GM15510 (cell line): ENCODE data around the gene CTBP1.

Source experiments
- POLR2A ChIP-seq: IDR thresholded peaks from 3 replicates; pipeline ENCODE4 v1.6.1; 2011; ENCODE audit warnings: borderline replicate concordance; ENCODE audit not compliant: insufficient read length; ENCODE audit errors: extremely low read depth

Gene CTBP1

DNA sequence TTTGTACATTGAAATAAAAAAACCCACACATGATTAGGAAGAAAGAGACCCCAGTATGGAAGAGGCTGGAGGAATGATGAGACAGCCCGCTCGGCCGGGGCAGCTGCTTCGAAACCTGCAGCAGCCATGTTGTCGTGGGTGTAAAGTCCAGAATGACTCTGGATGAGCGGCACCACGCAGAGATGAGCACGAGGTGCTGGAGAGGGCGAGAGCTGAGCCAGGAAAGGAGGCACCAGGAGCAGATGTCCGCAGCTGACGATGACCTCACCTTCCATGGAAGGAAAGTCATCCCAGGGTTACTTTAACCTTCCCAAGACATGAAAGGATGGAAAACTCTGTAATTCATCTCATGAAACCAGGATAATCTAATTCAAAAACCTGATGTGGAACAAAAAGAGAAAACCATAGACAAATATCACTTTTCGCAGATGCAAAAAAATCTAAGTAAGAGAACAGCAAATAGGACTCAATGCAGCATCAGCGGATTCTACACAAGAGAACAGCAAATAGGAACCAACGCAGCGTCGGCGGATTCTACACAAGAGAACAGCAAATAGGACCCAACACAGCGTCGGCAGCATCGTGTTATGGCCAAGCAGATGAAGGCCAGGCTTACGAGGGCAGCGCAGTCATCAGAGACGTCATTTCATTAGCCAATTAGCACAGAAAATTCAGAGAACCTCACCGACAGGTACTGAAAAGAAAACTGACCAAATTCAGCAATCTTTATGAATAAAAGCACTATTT lies 50.7 kb downstream of the CTBP1 start:
- no peak for TF ChIP-seq POLR2A

DNA sequence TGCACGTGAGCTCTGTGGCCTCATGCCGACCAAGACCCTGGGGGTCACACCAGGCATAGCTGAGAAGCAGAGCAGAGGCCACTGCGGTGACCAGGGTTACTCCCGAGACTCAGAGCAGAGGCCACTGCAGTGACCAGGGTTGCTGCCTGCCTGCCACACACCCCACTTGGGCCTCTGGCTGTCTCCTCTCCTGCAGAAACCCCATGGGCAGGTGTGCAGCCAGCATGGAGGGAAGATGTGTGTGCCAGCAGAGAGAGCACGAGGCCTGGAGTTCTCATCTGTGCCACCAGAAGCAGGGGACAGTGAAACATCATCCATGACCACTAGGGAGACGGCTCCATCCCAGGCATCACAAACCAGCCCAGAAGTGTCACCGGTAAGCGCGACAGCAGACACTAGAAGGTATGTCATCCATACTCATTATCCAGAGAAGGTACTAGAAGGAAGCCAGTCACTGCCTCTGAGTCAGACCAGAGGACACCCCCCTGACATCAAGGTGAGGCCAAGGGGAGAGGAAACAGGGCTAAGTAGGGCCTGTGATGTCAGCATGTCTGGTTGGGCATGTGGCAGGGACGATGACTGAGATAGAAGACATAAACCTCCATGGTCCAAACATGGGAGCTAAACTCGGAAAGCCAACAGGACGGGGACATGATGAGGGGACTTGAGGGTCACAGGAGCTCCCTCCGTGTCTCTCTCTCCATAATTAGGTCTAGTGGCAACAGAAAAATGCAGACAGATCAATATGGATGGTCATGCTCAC lies 52.3 kb downstream of the CTBP1 start:
- TF ChIP-seq POLR2A, result no peak

DNA sequence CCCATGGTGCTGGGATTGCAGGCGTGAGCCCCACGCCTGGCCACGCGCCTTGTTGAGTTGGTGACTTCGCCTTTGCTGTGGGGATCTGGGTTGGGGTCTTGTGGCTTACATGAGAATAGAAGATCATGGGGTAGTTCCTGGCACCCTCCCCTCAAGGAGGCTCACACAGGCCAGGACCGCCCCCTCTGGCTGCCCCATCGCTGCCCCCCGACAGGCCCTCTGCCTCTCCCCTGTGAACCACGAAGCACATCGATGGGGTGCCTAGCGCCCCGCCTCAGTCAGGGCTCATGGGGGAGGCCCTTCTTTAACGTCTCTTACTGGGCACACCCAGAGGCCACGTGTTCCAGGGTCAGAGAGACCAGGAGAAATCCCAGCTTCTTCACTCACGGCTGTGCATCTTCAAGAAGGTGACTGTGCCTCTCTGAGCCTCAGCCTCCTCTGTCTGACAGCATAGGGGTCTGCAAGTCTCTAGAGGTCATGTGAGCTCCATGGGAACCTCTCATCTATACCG lies 53.0 kb downstream of the CTBP1 start:
- TF ChIP-seq POLR2A, result no peak

DNA sequence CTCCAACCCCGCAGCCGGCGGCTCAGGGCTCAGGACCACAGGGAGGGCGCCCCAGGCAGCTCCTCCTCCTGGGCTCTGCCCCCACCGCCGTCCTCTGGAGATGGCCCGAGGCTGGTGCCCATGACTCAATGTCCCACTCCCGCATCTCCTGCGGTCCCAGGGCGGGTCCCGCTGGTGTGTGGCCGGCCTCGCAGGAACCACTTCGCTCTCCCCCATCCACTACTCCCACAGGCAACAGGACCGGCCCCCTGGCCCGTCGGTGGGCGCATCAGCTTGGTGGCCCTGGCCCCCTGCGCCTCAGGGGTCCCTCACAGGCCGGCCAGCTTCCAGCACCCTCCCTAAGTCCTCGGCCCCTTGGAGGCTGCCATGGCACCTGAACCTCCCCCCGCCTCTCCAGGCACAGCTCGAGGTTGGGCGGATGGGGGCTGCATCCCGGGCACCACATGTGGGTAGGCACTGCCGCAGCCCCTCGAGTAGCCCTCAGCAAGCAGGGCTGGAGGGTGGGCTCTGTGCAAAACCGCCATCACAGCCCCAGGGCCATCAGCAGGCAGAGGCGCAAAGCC lies 53.7 kb downstream of the CTBP1 start:
- TF ChIP-seq POLR2A, result no peak

DNA sequence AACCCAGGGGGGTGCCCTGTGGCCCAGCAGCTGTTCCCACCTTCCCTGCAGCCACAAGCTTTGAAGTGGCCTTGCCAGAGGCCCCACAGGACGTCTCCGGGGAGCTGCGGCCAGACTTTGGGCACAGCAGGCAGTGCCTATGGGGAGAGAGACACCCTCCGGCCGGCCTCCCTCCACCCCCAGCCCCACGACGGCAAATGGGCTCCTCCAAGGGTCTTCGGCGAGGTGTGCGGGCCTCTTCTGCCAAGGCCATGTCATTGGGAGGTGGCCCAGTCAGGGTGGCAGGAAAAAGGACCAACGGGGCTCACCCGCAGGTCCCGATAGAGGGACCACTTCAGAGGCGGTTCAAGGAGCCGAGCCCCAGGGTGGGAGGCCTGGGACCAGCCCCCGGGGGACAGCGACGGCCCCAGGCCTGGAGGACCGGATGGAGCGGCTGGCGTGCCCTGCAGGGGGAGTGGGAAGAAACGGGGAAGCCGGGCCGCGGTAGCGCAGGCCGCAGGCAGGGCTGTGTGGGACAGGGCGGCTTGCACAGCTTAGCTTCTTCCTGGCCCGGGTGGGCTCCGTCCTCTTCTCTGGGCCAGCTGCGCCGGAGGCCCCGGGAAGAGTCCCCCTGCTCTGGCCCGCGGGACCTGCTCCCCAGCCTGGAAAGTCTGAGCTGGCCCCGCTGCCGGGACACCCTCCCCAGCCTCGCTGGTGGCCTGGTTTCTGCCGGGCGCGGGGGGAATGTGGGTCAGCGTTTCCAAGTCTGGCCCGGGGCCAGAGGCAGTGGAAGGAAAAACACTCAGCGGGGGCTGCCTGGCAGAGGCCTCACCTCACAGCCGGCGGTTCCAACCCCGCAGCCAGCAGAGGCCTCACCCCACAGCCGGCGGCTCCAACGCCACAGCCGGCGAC lies 54.7 kb downstream of the CTBP1 start:
- TF ChIP-seq POLR2A, result no peak

DNA sequence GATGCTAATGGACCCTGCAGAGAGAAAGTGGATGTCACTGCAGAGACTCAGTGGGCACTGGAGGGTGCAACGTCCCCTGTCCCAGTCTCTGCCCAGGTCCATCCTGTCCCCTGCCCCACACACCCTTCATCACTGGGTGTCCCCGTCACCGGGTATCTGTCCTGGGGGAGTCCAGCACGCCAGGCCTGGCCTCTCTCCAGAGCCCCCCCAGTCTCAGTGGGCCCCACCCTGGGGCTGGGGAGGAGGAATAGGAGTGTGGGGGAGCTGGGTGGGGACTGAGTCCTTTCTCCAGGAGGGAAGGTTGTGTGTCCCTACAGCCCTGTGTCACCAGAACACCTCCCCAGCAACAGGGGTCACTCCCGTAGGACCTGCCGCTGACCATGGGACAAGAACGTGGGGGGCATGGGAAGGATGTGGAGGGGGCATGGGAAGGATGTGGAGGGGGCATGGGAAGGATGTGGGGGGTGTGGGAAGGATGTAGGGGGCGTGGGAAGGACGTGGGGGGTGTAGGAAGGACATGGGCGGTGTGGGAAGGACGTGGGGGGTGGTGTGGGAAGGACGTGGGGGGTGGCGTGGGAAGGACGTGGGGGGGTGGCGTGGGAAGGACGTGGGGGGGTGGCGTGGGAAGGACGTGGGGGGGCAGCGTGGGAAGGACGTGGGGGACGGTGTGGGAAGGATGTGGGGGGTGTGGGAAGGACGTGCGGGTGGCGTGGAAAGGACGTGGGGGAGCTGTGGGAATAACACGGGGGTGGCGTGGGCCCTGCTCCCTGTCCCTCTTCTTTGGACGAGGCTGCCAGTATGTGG lies 55.5 kb downstream of the CTBP1 start:
- TF ChIP-seq POLR2A, result no peak

DNA sequence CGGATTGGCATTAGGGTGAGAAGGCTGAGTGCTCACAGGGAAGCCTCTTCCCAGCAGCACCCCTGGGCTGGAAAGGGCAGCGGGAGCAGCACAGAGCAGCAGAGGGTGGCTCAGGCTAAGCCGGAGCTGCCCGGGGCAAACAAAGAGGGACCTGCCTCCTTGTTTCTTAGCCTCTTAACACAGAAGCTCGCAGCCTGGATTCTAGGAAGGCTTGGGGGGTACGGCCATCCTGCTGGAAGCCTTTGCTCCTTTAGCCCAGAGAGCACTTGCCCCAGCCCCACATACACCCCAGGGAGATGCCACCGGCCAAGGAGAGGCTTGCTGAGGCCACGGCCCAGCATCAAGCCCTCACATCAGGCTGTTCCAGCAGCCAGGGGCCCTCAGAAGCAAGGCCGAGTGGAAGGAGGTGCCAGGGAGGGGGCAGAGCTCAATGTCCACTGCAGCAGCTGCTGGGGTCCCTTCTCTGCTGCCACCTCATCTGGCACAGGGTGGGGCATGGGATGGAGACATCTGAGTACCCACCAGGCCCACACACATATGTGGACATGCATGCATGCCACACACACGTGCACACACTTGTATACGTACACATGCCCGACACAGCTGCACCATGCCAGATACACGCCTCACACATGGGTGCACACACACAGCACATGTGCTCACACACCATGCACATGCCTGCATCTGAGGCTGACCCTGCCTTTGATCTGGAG lies 56.3 kb downstream of the CTBP1 start:
- no peak for TF ChIP-seq POLR2A

DNA sequence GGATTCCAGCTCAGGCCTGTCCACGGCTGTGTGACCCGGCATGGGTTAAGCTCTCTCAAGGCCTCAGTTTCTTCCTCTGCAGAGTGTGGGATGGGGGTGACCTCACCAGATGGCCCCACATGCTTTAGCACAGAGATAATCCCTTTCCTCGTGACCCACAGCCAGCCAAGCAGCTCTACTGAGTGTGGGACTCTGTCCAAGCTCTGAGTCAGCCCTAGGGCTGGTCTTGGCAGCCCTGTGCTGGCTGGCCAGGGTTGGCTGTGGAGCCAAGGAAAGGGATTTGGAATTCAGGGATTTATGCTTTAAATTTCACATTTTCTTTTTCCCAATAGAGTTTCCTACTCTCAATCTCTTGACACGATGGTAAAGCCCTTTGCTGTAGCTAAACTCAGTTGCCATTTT lies 56.8 kb downstream of the CTBP1 start:
- TF ChIP-seq POLR2A, result no peak

DNA sequence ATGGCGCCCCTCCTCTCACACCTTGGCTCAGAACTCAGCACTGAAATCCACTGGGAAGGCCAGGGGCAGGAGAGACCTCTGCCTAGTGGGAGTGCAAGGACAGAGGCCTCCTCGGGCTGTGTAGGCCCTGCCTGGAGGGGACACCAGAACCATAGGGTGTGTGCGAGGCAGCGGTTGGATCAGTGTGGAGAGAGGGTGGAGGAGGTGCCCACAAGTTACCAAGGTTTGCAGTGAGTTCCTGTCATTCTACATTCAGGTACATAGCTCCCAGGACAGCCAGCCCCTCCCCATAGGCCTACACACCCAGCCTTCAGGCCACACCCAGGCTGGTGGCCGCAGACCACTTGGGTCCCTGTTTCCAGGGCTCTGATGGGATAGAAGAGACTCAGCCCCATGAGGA lies 57.3 kb downstream of the CTBP1 start:
- TF ChIP-seq POLR2A, result no peak

DNA sequence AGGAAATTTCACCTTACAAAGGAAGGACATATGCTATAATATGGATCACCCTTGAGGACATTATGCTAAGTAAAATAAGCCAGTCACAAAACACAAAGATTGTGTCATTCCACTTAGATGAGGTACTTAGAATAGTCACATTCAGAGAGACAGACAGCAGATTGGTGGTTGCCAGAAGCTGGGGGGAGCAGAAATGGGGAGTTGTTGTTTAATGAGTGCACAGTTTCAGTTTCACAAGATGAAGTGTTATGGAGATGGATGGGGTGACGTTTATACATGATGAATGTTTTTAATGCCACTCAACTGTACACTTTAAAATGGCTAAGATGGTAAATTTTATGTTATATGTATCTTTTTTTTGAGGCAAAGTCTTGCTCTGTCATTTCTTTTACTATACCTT lies 61.7 kb downstream of the CTBP1 start:
- no peak for TF ChIP-seq POLR2A

DNA sequence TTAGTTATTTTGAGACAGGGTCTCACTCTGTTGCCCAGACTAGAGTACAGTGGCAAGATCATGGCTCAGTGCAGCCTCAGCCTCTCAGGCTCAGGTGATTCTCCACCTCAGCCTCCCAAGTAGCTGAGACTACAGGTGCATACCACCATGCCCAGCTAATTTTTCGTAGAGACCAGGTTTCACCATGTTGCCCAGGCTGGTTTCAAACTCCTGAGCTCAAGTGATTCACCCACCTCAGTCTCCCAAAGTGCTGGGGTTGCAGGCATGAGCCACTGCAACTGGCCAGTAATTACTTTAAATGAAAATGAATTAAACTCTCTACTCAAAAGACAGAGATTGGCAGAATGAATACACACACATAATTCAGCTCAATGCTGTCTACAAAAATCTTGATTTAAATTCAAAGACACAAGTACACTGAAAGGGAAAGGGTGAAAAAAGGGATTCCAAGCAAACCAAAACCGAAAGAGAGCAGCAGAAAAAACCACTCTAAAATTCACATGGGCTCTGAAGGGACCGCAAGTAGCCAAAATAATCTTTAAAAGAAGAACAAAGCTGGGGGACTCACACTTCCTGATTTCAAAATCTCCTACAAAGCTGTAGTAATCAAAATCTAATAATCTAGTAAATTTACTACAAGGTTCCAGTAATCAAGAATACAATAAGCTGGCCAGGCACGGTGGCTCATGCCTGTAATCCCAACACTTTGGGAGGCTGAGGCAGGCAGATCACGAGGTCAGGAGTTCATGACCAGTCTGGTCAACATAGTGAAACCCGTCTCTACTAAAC lies 64.8 kb downstream of the CTBP1 start:
- TF ChIP-seq POLR2A, result no peak

DNA sequence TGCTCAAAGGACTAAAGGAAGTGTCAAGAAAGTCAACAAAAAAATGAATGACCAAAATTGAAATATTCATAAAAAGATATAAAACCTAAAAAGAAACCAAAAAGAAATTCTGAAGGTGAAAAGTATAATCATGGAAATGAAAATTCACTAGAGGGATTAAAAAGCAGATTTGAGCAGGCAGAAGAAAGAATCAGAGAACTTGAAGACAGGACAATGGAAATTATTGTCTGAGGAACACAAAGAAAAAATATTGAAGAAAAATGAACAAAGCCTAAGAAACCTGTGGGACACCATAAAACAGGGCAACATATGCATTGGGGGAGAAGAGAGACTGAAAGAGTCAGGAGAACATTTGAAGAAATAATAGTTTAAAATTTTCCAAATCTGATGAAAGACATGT lies 66.6 kb downstream of the CTBP1 start:
- TF ChIP-seq POLR2A, result no peak
